Ascending aorta (tissue), 2 donors: ENCODE results near the gene RAET1E. TPM values are rescaled to one million over a fixed set of nuclear protein-coding genes. Genes with fewer than 3 reads are reported as not detected.
A peak's percentile ranks its signal among the peaks of the same experiment; 100 is the strongest.
"Not testable (repeated sequence)": the region's sequence is repeated elsewhere in the genome, so short reads cannot be mapped to it uniquely, and the experiment has no call there.

Source experiments
- DNase-seq, 2 donors: peaks; one replicate each; pipeline ENCODE4 v3.0.0-alpha.2; 2019; ENCODE audit warnings: low spot score in 2 of 2
- H3K27ac ChIP-seq, 2 donors: fragments of 200-600 bp; sonication (generic); one replicate each; pipeline ENCODE4 v1.5.1; 2016 to 2017; ENCODE audit warnings: mild to moderate bottlenecking in 1 of 2
- H3K27me3 ChIP-seq: fragments of 200-600 bp; sonication (generic); one replicate; pipeline ENCODE4 v1.5.1; 2017
- H3K36me3 ChIP-seq, 2 donors: fragments of 200-600 bp; sonication (generic); one replicate each; pipeline ENCODE4 v1.5.1; 2016
- H3K4me1 ChIP-seq, 2 donors: fragments of 200-600 bp; sonication (generic); one replicate each; pipeline ENCODE4 v1.5.1; 2016 to 2017; ENCODE audit warnings: mild to moderate bottlenecking in 1 of 2
- H3K4me3 ChIP-seq, 2 donors: fragments of 200-600 bp; sonication (generic); one replicate each; pipeline ENCODE4 v1.5.1; 2016 to 2017; ENCODE audit warnings: mild to moderate bottlenecking in 1 of 2
- H3K9me3 ChIP-seq, 2 donors: fragments of 200-600 bp; sonication (generic); one replicate each; pipeline ENCODE4 v1.5.1; 2016
- intact Hi-C: fragments of 100-400 bp; cut with DNase I; formaldehyde crosslinking; loops from one replicate; pipeline ENCODE4 v1.15.1; 2023
- total RNA-seq: library from RNA; depleted of rRNA; stranded (reverse); fragments of >200 nt; gene quantifications from one replicate; pipeline ENCODE4 v1.1.0, GENCODE V29; 2016
- TF ChIP-seq, protein P1 (sequence below), 3 experiments: fragments of 200-600 bp in 2 of 3; fragments of 450-650 bp in 1 of 3; sonication (generic) in 2 of 3; IDR thresholded peaks; one replicate each; pipeline ENCODE4 v1.5.1; 2016 to 2019; ENCODE audit warnings: antibody characterized with exemption in 3 of 3, mild to moderate bottlenecking in 1 of 3, moderate library complexity in 1 of 3

The RAET1E gene
- total RNA-seq, 1 donor from 2014 or later: not detected

DNA sequence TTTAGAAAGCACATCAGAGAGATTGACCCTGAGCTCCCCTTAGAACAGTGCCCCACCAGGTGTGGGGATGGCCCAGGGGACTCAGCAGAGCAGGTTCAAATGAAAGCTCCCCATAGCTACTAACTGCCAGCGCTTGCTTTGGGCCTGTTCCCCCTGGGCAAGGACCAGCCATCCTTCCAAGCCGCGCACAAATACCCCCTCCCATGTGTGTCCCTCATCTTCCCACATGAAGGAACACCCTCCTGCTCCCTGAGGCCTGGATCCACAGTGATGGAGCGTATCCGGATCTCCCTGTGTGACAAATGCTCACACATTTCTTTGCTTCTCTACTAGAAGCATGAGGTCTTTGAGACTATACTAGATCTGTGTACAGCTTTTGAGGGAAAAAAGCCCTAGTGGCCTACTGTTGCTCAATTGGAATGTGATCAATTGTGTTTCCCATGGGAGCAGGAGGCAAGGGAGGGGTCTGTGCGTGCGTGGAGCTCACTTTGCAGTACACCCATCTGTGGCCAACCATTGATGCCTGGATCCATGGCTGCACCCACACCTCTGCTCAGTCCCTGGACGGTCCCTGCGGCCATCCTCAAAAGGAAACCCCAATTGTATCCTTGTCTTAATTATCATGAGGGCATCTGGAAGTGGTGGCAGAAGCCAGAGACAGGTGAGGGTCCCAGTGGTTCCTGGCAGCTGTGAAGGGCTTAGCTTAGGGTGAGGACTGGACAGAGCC lies 26.5 kb upstream of the RAET1E start:
- Histone ChIP-seq H3K27ac (no peak overlapping the region), H3K27me3 (no peaks in the 10 kb centered on the region), H3K4me1 (peaks cover 7 to 13% of the 10 kb centered on the region in 2 donors), H3K4me3 (no peak overlapping the region), H3K36me3 (no peaks in the 10 kb centered on the region), H3K9me3 (no peaks in the 10 kb centered on the region)
- intact Hi-C loops: loop anchor here (10.0 kb wide), 1 partner anchor 180 kb away; the partner anchor contains the start of genes NUP43 and PCMT1
- TF ChIP-seq, protein P1, sequence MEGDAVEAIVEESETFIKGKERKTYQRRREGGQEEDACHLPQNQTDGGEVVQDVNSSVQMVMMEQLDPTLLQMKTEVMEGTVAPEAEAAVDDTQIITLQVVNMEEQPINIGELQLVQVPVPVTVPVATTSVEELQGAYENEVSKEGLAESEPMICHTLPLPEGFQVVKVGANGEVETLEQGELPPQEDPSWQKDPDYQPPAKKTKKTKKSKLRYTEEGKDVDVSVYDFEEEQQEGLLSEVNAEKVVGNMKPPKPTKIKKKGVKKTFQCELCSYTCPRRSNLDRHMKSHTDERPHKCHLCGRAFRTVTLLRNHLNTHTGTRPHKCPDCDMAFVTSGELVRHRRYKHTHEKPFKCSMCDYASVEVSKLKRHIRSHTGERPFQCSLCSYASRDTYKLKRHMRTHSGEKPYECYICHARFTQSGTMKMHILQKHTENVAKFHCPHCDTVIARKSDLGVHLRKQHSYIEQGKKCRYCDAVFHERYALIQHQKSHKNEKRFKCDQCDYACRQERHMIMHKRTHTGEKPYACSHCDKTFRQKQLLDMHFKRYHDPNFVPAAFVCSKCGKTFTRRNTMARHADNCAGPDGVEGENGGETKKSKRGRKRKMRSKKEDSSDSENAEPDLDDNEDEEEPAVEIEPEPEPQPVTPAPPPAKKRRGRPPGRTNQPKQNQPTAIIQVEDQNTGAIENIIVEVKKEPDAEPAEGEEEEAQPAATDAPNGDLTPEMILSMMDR (IDR thresholded peaks at IDR 0.05): no peak
- no peak for DNase-seq

DNA sequence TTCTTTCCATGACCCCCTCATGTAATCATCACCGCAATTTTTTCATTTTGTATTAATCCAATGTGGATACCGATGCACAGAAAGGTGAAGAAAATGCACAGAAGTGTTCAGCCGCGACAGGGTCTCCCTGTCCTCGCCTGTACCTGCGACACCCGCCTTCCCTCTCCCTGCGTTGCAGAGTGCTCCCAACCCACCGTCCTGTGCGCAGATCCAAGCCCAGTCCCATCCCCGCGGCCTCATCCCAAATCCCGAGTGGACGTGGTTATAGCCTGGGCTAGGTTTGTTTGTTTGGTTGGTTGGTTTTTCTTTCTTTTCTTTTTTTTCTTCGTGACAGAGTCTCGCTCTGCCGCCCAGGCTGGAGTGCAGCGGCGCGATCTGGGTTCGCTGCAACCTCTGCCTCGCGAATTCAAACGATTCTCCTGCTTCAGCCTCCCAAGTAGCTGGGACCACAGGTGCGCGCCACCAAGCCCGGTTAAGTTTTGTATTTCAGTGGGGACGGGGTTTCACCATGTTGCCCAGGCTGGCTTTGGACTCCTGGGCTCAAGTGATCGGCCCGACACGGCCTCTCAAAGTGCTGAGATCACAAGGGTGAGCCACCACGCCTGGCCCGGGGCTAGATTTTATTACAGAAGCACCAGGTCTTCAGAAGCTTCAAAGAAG lies 25.5 kb upstream of the RAET1E start:
- H3K9me3 ChIP-seq: no peaks in the 10 kb centered on the region
- peaks cover 7 to 13% of the 10 kb centered on the region in 2 donors for H3K4me1 ChIP-seq
- DNase-seq: no peak
- no peaks in the 10 kb centered on the region for H3K36me3 ChIP-seq
- H3K4me3 ChIP-seq: peak overlapping the region; percentile 54 to 65
- TF ChIP-seq, protein P1 (IDR thresholded peaks at IDR 0.05): no peak
- no peaks in the 10 kb centered on the region for H3K27me3 ChIP-seq
- intact Hi-C loops: loop anchor here (2.0 to 10.0 kb wide), 2 partner anchors 27 to 179 kb away; partner anchors contain the start of genes NUP43 and PCMT1
- no peak overlapping the region for H3K27ac ChIP-seq

DNA sequence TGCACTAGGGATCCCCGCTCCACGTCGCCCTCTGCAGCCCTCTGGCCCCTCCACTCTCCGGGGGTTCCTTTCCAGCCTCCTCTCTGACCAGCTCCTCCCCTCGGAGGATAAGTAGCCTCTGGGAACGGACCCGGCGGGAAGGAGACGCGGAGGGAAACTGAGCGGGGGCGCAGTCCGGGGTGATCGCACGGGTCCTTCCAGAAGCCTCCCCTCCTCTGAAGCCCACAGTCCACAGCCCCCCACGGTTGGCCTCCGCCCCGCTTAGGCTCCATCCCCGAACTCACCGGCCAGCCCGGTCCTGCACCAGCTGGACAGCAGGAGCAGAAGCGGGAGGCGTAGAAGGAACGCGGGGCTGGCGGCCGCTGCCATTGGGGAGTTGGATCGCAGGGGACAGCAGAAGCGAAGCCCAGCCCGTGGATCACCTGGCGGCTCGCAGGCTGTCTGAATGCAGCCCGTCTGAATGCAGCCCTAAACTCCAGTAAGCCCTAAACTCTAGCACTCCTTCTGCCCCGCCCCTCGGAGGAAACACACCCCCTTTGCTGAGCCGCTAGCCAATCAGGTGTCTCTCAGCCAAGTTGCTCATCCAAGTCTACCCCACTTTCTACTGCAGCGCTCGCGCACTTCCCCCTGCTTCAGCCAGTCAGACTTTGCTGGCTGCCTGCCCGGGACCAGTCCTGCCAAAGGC lies 24.9 kb upstream of the RAET1E start, which contains the start of gene RAET1G:
RAET1G (minus strand) TSS at position 480 of the 685 bp plus-strand sequence; CDS start at position 369, 111 bp downstream.
- intact Hi-C loops: loop anchor here (2.0 to 10.0 kb wide), 2 partner anchors 26 to 178 kb away; partner anchors contain the start of genes NUP43 and PCMT1
- TF ChIP-seq, protein P1 (IDR thresholded peaks at IDR 0.05): no peak
- Histone ChIP-seq H3K4me3 (peak within 1 kb of the TSS; percentile 54 to 65), H3K9me3 (no peaks in the 10 kb centered on the region), H3K27me3 (no peaks in the 10 kb centered on the region), H3K36me3 (no peaks in the 10 kb centered on the region), H3K27ac (no peak within 1 kb of the TSS), H3K4me1 (peaks cover 7 to 13% of the 10 kb centered on the region in 2 donors)
- peak; percentile 78 to 93 for DNase-seq

DNA sequence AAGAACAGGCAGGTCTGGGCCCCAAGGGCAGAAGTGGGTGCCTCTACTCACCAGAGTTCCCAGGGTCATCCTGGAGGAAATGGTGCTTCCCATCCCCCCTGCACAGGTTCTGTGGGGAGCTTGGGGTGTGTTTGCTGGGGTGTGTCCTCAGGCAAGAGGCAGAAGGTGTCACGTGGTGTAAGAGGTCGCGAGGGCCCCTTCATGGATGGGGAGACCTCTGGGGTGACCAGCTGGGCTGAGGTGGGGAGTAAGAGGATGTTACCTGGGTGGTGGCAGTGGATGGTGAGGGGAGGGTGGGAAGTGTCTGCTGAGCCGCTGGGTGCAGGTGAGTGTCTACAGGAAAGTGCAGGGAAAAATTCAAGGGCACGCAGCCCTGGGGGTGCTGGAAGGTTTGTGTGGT lies 24.2 kb upstream of the RAET1E start:
- not testable (repeated sequence) for H3K27ac ChIP-seq, H3K27me3 ChIP-seq, H3K36me3 ChIP-seq, H3K9me3 ChIP-seq, DNase-seq
- H3K4me3 ChIP-seq: peak overlapping the region in 1 of 2 donors; percentile 65
- intact Hi-C loops: loop anchor here (2.0 to 10.0 kb wide), 2 partner anchors 25 to 177 kb away; partner anchors contain the start of genes NUP43 and PCMT1
- peaks cover 7 to 13% of the 10 kb centered on the region in 2 donors for H3K4me1 ChIP-seq

DNA sequence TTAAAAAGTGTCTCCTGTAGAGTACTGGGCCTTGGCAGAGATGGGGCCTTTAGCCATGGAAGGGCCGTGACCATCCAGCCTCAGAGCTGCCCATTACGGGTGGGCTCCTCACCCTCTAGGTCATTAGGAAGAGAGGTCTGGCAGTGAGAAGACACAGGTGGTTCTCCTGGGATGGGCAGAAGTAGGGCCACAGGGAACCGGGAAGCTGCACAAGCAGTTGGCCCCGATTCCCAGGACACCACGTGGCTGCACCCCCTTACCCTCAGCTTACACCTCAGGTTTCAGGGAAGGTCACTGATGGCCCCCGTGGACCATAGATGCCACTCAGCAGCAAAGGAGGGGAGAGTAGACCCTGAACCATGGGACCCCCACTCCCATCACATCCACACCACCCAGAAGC lies 23.4 kb upstream of the RAET1E start:
- Histone ChIP-seq H3K4me1 (peaks cover 7 to 12% of the 10 kb centered on the region in 2 donors), H3K36me3 (no peaks in the 10 kb centered on the region), H3K27me3 (no peaks in the 10 kb centered on the region), H3K4me3 (no peak overlapping the region), H3K9me3 (no peaks in the 10 kb centered on the region), H3K27ac (no peak overlapping the region)
- no peak for DNase-seq
- intact Hi-C loops: loop anchor here (10.0 kb wide), 1 partner anchor 177 kb away; the partner anchor contains the start of genes NUP43 and PCMT1
- TF ChIP-seq, protein P1 (IDR thresholded peaks at IDR 0.05): no peak
